Fibroblast of villous mesenchyme (primary cell): Measurements from ENCODE around the gene ACKR3. TPM values are rescaled to one million over a fixed set of nuclear protein-coding genes. Genes with fewer than 3 reads are reported as not detected.

Source experiments
- DNase-seq: peaks from one replicate; pipeline ENCODE4 v3.0.0-alpha.2; 2010; ENCODE audit warnings: low read depth
- H3K4me3 ChIP-seq: 2 replicates; pipeline ENCODE4 v1.5.1; 2011; ENCODE audit warnings: low read depth, mild to moderate bottlenecking, low read length
- total RNA-seq: library from RNA; depleted of rRNA; stranded (reverse); fragments of >200 nt; gene quantifications from 2 replicates; pipeline ENCODE4 v1.2.3, GENCODE V29; 2012
- TF ChIP-seq, protein P1 (sequence below): IDR thresholded peaks from 2 replicates; pipeline ENCODE4 v1.5.1; 2012; ENCODE audit warnings: low read depth, mild to moderate bottlenecking, low read length; ENCODE audit not compliant: insufficient read depth

The ACKR3 gene
- total RNA-seq, 1 donor, result not detected

GRCh38 chr2:236618370-236618769, 48.7 kb downstream of the ACKR3 start:
- DNase-seq, result no peak
- H3K4me3 ChIP-seq, result no peak overlapping the region
- TF ChIP-seq, protein P1, sequence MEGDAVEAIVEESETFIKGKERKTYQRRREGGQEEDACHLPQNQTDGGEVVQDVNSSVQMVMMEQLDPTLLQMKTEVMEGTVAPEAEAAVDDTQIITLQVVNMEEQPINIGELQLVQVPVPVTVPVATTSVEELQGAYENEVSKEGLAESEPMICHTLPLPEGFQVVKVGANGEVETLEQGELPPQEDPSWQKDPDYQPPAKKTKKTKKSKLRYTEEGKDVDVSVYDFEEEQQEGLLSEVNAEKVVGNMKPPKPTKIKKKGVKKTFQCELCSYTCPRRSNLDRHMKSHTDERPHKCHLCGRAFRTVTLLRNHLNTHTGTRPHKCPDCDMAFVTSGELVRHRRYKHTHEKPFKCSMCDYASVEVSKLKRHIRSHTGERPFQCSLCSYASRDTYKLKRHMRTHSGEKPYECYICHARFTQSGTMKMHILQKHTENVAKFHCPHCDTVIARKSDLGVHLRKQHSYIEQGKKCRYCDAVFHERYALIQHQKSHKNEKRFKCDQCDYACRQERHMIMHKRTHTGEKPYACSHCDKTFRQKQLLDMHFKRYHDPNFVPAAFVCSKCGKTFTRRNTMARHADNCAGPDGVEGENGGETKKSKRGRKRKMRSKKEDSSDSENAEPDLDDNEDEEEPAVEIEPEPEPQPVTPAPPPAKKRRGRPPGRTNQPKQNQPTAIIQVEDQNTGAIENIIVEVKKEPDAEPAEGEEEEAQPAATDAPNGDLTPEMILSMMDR, result no peak

GRCh38 chr2:236619910-236620612, 50.4 kb downstream of the ACKR3 start:
- H3K4me3 ChIP-seq, result no peak overlapping the region
- DNase-seq, result no peak
- TF ChIP-seq, protein P1, result no peak

GRCh38 chr2:236621786-236622185, 52.2 kb downstream of the ACKR3 start:
- no peak for DNase-seq
- H3K4me3 ChIP-seq, result no peak overlapping the region
- TF ChIP-seq, protein P1, result no peak

- DNase-seq, result no peak
- no peak overlapping the region for H3K4me3 ChIP-seq
- TF ChIP-seq, protein P1, result no peak
Measured at GRCh38 chr2:236622201-236622600, 52.6 kb downstream of the ACKR3 start.

- H3K4me3 ChIP-seq, result no peak overlapping the region
- TF ChIP-seq, protein P1, result no peak
- no peak for DNase-seq
Measured at GRCh38 chr2:236622660-236623059, 53.0 kb downstream of the ACKR3 start.

DNA sequence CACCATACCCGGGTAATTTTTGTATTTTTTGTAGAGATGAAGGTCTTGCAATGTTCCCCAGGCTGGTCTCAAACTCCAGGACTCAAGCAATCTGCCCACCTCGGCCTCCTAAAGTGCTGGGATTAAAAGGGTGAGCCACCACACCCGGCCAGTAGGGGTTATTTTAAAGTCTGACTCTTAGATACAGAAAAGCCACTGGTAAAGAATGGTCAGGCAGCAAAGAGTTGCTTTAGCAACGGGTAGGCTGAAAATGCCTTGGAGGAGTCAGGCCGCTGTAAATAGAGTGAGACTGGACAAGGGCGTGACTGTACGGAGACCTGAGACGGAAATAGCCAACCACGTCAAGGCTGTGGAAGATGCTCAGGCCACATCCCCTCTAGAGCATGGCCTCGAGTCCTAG, 54.2 kb downstream of the ACKR3 start:
- TF ChIP-seq, protein P1, result no peak
- no peak overlapping the region for H3K4me3 ChIP-seq
- no peak for DNase-seq
